Gastroesophageal sphincter (tissue), 4 donors: ENCODE measurements around the gene EFHC1. TPM values are rescaled to one million over a fixed set of nuclear protein-coding genes. Genes with fewer than 3 reads are reported as not detected.
A peak's percentile ranks its signal among the peaks of the same experiment; 100 is the strongest.

ENCODE experiments used
- ATAC-seq: fragments of 150-250 bp; one replicate; pipeline ENCODE4 v1.9.1; 2016; ENCODE audit warnings: mild to moderate bottlenecking, moderate library complexity
- H3K27ac ChIP-seq, 4 donors: fragments of 200-600 bp; sonication (generic) in 3 of 4; 1 replicate in 3 of 4; 2 replicates in 1 of 4; pipeline ENCODE4 v1.5.1; 2016 to 2019
- H3K27me3 ChIP-seq: fragments of 200-600 bp; sonication (generic); one replicate; pipeline ENCODE4 v1.5.1; 2019
- H3K36me3 ChIP-seq, 2 donors: fragments of 200-600 bp; sonication (generic); one replicate each; pipeline ENCODE4 v1.5.1; 2019; ENCODE audit warnings: control low read depth in 1 of 2
- H3K4me1 ChIP-seq, 3 donors: fragments of 200-600 bp; sonication (generic); 1 replicate in 2 of 3; 2 replicates in 1 of 3; pipeline ENCODE4 v1.5.1; 2016 to 2019; ENCODE audit warnings: control low read depth in 2 of 3
- H3K4me3 ChIP-seq, 2 donors: fragments of 200-600 bp; sonication (generic); one replicate each; pipeline ENCODE4 v1.5.1; 2019; ENCODE audit warnings: mild to moderate bottlenecking in 1 of 2, moderate library complexity in 1 of 2
- H3K9me3 ChIP-seq, 3 donors: fragments of 200-600 bp; sonication (generic); one replicate each; pipeline ENCODE4 v1.5.1; 2017 to 2019; ENCODE audit warnings: control low read depth in 2 of 3
- CTCF ChIP-seq, 4 experiments: fragments of 200-600 bp in 2 of 4; fragments of 450-650 bp in 2 of 4; sonication (generic) in 1 of 4; IDR thresholded peaks; one replicate each; pipeline ENCODE4 v1.5.1; 2017 to 2019; ENCODE audit warnings: antibody characterized with exemption in 4 of 4, mild to moderate bottlenecking in 2 of 4, moderate library complexity in 2 of 4
- EP300 ChIP-seq: sonication (generic); formaldehyde crosslinking; IDR thresholded peaks from one replicate; pipeline ENCODE4 v1.6.1; 2017; ENCODE audit warnings: antibody characterized with exemption, mild to moderate bottlenecking
- POLR2A ChIP-seq, 2 donors: fragments of 450-650 bp; IDR thresholded peaks; one replicate each; pipeline ENCODE4 v1.6.1; 2017; ENCODE audit warnings: antibody characterized with exemption in 2 of 2, mild to moderate bottlenecking in 2 of 2, moderate library complexity in 1 of 2
- POLR2AphosphoS5 ChIP-seq: sonication (generic); formaldehyde crosslinking; IDR thresholded peaks from one replicate; pipeline ENCODE4 v1.6.1; 2017; ENCODE audit warnings: antibody characterized with exemption
- WGBS, 2 donors: methylation state at CpG; one replicate each; pipeline ENCODE4 v1.1.5; 2018; ENCODE audit warnings: low coverage in 1 of 2; 5-methylcytosine and 5-hydroxymethylcytosine counted together
- total RNA-seq, 4 donors: library from RNA; depleted of rRNA; stranded (reverse); fragments of >200 nt; gene quantifications; one replicate each; pipeline ENCODE4 v1.1.0, GENCODE V29; 2016

The EFHC1 gene
- total RNA-seq, 4 donors from 2014 or later = 5.1 to 27.4 (median 12.9) TPM

GRCh38 chr6:52571099-52571755 is 151.1 kb downstream of the EFHC1 start:
- H3K4me3 ChIP-seq = no peak overlapping the region
- H3K27me3 ChIP-seq = no peaks in the 10 kb centered on the region
- no peak for ATAC-seq
- H3K27ac ChIP-seq = peak overlapping the region; percentile 8 to 99 (median 83)
- peaks cover 25 to 100% (median 68%) of the 10 kb centered on the region in 3 donors for H3K4me1 ChIP-seq
- no peaks in the 10 kb centered on the region for H3K9me3 ChIP-seq
- H3K36me3 ChIP-seq = no peaks in the 10 kb centered on the region
- 37 to 41% methylated on average over 7 of the region's 10 CpGs for WGBS, 2 donors
- TF ChIP-seq EP300 = no peak
- TF ChIP-seq POLR2AphosphoS5 = no peak
- TF ChIP-seq CTCF (IDR thresholded peaks at IDR 0.05) = no peak
- no peak for TF ChIP-seq POLR2A (IDR thresholded peaks at IDR 0.05)

- Histone ChIP-seq H3K36me3 (no peaks in the 10 kb centered on the region), H3K4me1 (peaks cover 22 to 92% (median 55%) of the 10 kb centered on the region in 3 donors), H3K9me3 (no peaks in the 10 kb centered on the region), H3K4me3 (no peak overlapping the region), H3K27me3 (no peaks in the 10 kb centered on the region), H3K27ac (peak overlapping the region in 3 of 4 donors; percentile 95 to 100 (median 99))
- ATAC-seq = no peak
- TF ChIP-seq EP300 (no peak), CTCF (IDR thresholded peaks at IDR 0.05) (no peak), POLR2A (IDR thresholded peaks at IDR 0.05) (no peak)
- 80 to 85% methylated on average over 4 of the region's 4 CpGs for WGBS, 2 donors
Measured at GRCh38 chr6:52572536-52572935, 152.4 kb downstream of the EFHC1 start.

DNA sequence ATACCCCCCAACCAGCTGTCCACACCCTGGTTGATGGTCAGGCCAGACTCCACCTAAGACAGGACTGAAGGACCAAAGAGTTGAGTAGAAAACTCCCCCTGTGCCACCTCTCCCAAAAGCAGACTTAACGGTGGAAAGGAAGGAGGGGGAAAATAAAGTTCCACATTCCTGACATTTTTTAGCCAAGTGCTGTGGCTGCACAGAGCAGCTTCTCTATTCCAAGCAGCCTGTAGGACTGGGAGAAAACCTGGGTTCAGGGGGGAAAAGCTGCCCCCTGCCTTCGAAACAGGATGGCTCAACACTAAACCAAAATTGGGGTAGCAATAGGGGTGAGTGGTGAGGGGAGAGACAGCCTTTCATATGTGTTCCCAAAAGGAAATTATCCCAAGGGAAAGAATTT is 153.2 kb downstream of the EFHC1 start:
- H3K27ac ChIP-seq = peak overlapping the region; percentile 40 to 100 (median 97)
- 0 to 44% methylated on average over 1 of the region's 2 CpGs for WGBS, 2 donors
- no peaks in the 10 kb centered on the region for H3K27me3 ChIP-seq
- peaks cover 22 to 92% (median 49%) of the 10 kb centered on the region in 3 donors for H3K4me1 ChIP-seq
- H3K9me3 ChIP-seq = no peaks in the 10 kb centered on the region
- no peak for ATAC-seq
- no peak for TF ChIP-seq EP300
- TF ChIP-seq CTCF (IDR thresholded peaks at IDR 0.05) = peak in 1 of 4 experiments; percentile 23
- no peak for TF ChIP-seq POLR2A (IDR thresholded peaks at IDR 0.05)
- TF ChIP-seq POLR2AphosphoS5 = no peak
- peak overlapping the region; percentile 10 to 66 for H3K4me3 ChIP-seq
- no peaks in the 10 kb centered on the region for H3K36me3 ChIP-seq

Other genes with a start within 250 kb of the EFHC1 start
- gene IL17A, start 234.0 kb upstream of the EFHC1 start, total RNA-seq = not detected
- gene IL17F, start 175.8 kb upstream of the EFHC1 start, total RNA-seq = not detected
- gene MCM3, start 135.6 kb upstream of the EFHC1 start, total RNA-seq = 10 to 100 TPM; 36.1 to 53.3 (median 45.4) TPM
- 10 to 100 TPM in 3 of 4 donors, 1 to 10 TPM in 1; 8.6 to 21.1 (median 14.2) TPM for gene PAQR8, start 58.2 kb upstream of the EFHC1 start, total RNA-seq
- 10 to 100 TPM; 16.7 to 34.2 (median 25.0) TPM for gene TRAM2, start 156.7 kb downstream of the EFHC1 start, total RNA-seq